Glutamatergic neuron (in vitro differentiated cells): ENCODE measurements around the gene DGKI. TPM values are rescaled to one million over a fixed set of nuclear protein-coding genes. Genes with fewer than 3 reads are reported as not detected.

Experiments used
- DNase-seq: peaks from one replicate; pipeline ENCODE4 v3.0.0; 2022
- H3K27ac Mint-ChIP-seq: one replicate; pipeline ENCODE4 v1.8.0; 2020; ENCODE audit warnings: mild to moderate bottlenecking, mixed read lengths, inconsistent platforms; ENCODE audit not compliant: unreplicated experiment
- H3K27me3 Mint-ChIP-seq: one replicate; pipeline ENCODE4 v1.8.0; 2020; ENCODE audit warnings: mild to moderate bottlenecking, moderate library complexity, mixed read lengths, inconsistent platforms; ENCODE audit not compliant: unreplicated experiment
- H3K36me3 Mint-ChIP-seq: one replicate; pipeline ENCODE4 v1.8.0; 2020; ENCODE audit warnings: mild to moderate bottlenecking, mixed read lengths, inconsistent platforms; ENCODE audit not compliant: unreplicated experiment
- H3K4me1 Mint-ChIP-seq: one replicate; pipeline ENCODE4 v1.8.0; 2020; ENCODE audit warnings: mild to moderate bottlenecking, low read depth, mixed read lengths, inconsistent platforms; ENCODE audit not compliant: unreplicated experiment
- H3K4me3 Mint-ChIP-seq: one replicate; pipeline ENCODE4 v1.8.0; 2020; ENCODE audit warnings: mild to moderate bottlenecking, mixed read lengths, inconsistent platforms; ENCODE audit not compliant: unreplicated experiment
- H3K9me3 Mint-ChIP-seq: one replicate; pipeline ENCODE4 v1.8.0; 2020; ENCODE audit warnings: mild to moderate bottlenecking, moderate library complexity, mixed read lengths, inconsistent platforms; ENCODE audit not compliant: unreplicated experiment
- CTCF ChIP-seq: fragments of 200-600 bp; sonication (generic); IDR thresholded peaks from one replicate; pipeline ENCODE4 v1.5.0; 2021; ENCODE audit not compliant: partially characterized antibody, unreplicated experiment
- total RNA-seq: library from RNA; stranded (reverse); fragmentation: NEBNext Ultra II Directional; extraction: Animal tissue kit (Norgen Biotek cat#: 25700); gene quantifications from one replicate; pipeline ENCODE4 v1.2.1, GENCODE V29; 2021; ENCODE audit not compliant: unreplicated experiment

DGKI gene
- total RNA-seq, 1 donor from 2014 or later, result 19.4 TPM

- peaks cover 4% of the 10 kb centered on the region for H3K36me3 Mint-ChIP-seq
- TF ChIP-seq CTCF, result no peak
- H3K4me3 Mint-ChIP-seq, result peak overlapping the region; percentile 4
Measured at GRCh38 chr7:137873524-137873923, 26.8 kb upstream of the DGKI start.

GRCh38 chr7:137871170-137871915 lies 24.6 kb upstream of the DGKI start:
- no peak for DNase-seq
- peaks cover 5% of the 10 kb centered on the region for H3K27me3 Mint-ChIP-seq
- peaks cover 13% of the 10 kb centered on the region for H3K4me1 Mint-ChIP-seq
- H3K27ac Mint-ChIP-seq, result no peak overlapping the region
- no peak for TF ChIP-seq CTCF
- H3K4me3 Mint-ChIP-seq, result no peak overlapping the region
- peaks cover 9% of the 10 kb centered on the region for H3K36me3 Mint-ChIP-seq
- H3K9me3 Mint-ChIP-seq, result peaks cover 2% of the 10 kb centered on the region

More at GRCh38 chr7:137873524-137873923, 26.8 kb upstream of the DGKI start:
- peaks cover 2% of the 10 kb centered on the region for H3K9me3 Mint-ChIP-seq
- peak overlapping the region; percentile 24 for H3K27ac Mint-ChIP-seq
- peaks cover 13% of the 10 kb centered on the region for H3K4me1 Mint-ChIP-seq
- no peak for DNase-seq
- peaks cover 4% of the 10 kb centered on the region for H3K27me3 Mint-ChIP-seq

- H3K36me3 Mint-ChIP-seq, result peaks cover 14% of the 10 kb centered on the region
- H3K4me3 Mint-ChIP-seq, result no peak overlapping the region
- peaks cover 13% of the 10 kb centered on the region for H3K4me1 Mint-ChIP-seq
- TF ChIP-seq CTCF, result no peak
- no peak for DNase-seq
- H3K27ac Mint-ChIP-seq, result no peak overlapping the region
- peaks cover 6% of the 10 kb centered on the region for H3K27me3 Mint-ChIP-seq
- H3K9me3 Mint-ChIP-seq, result peaks cover 2% of the 10 kb centered on the region
Measured at GRCh38 chr7:137870684-137871083, 23.9 kb upstream of the DGKI start.

- H3K36me3 Mint-ChIP-seq, result peaks cover 19% of the 10 kb centered on the region
- H3K27ac Mint-ChIP-seq, result no peak overlapping the region
Measured at GRCh38 chr7:137870078-137870477, 23.3 kb upstream of the DGKI start.

More at GRCh38 chr7:137870078-137870477, 23.3 kb upstream of the DGKI start:
- Mint-ChIP-seq H3K27me3 (peaks cover 6% of the 10 kb centered on the region), H3K4me3 (no peak overlapping the region), H3K9me3 (peaks cover 2% of the 10 kb centered on the region), H3K4me1 (peaks cover 13% of the 10 kb centered on the region)
- no peak for DNase-seq
- no peak for TF ChIP-seq CTCF
